ENCODE results near the gene SAMD3.

Gene SAMD3

DNA sequence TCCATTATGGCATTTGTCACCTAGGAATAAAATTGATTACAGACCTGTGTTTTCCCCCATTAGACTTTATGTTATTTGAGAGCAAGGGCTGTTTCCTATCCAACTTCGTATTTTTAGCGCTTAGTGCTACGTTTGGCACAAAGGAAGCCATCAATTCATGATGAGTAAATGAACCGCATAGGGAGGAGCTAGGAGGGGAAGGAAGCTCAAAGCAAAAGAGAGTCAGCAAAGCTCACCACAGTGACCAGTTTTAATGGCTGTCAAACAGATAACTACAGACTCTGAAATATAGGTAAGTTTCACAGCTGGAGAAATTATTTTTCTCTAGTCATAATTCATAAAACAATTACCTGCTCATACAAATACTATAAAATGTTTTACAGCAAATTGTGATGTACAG is 6.9 kb upstream of the SAMD3 start:
- no peak overlapping the region for H2AFZ ChIP-seq (ENCODE audit: low read length)
- no peaks in the 10 kb centered on the region for H3K9me2 ChIP-seq (replicated peaks; ENCODE audit: low read depth, low read length)
- no peak for TF ChIP-seq EZH2phosphoT487 (IDR thresholded peaks at IDR 0.05; ENCODE audit: borderline replicate concordance)
- TF ChIP-seq, protein P1, sequence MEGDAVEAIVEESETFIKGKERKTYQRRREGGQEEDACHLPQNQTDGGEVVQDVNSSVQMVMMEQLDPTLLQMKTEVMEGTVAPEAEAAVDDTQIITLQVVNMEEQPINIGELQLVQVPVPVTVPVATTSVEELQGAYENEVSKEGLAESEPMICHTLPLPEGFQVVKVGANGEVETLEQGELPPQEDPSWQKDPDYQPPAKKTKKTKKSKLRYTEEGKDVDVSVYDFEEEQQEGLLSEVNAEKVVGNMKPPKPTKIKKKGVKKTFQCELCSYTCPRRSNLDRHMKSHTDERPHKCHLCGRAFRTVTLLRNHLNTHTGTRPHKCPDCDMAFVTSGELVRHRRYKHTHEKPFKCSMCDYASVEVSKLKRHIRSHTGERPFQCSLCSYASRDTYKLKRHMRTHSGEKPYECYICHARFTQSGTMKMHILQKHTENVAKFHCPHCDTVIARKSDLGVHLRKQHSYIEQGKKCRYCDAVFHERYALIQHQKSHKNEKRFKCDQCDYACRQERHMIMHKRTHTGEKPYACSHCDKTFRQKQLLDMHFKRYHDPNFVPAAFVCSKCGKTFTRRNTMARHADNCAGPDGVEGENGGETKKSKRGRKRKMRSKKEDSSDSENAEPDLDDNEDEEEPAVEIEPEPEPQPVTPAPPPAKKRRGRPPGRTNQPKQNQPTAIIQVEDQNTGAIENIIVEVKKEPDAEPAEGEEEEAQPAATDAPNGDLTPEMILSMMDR (conservative IDR thresholded peaks at IDR 0.05; ENCODE audit: low read length) = no peak
- no peaks in the 10 kb centered on the region for H4K20me1 ChIP-seq (ENCODE audit: insufficient read depth, low read length, poor library complexity, severe bottlenecking)
- no peaks in the 10 kb centered on the region for H3F3A ChIP-seq (ENCODE audit: low read depth)
- no peak overlapping the region for H3K9ac ChIP-seq (ENCODE audit: low read depth, low read length, poor library complexity, severe bottlenecking)
- no peaks in the 10 kb centered on the region for H3K79me2 ChIP-seq (ENCODE audit: insufficient read depth, low read length)
- no peak overlapping the region for H3K4me3 ChIP-seq (ENCODE audit: low read length, poor library complexity, severe bottlenecking)
- no peaks in the 10 kb centered on the region for H3K9me3 ChIP-seq (ENCODE audit: insufficient read depth, low read depth, low read length)
- H3K4me1 ChIP-seq (ENCODE audit: insufficient read depth, low read length, poor library complexity, severe bottlenecking) = no peaks in the 10 kb centered on the region
- no peaks in the 10 kb centered on the region for H3K27me3 ChIP-seq (ENCODE audit: insufficient read depth, low read length, poor library complexity, severe bottlenecking)
- no peak overlapping the region for H3K4me2 ChIP-seq (ENCODE audit: low read depth, low read length, poor library complexity, severe bottlenecking)
- H3K36me3 ChIP-seq (ENCODE audit: insufficient read depth, low read length) = no peaks in the 10 kb centered on the region

DNA sequence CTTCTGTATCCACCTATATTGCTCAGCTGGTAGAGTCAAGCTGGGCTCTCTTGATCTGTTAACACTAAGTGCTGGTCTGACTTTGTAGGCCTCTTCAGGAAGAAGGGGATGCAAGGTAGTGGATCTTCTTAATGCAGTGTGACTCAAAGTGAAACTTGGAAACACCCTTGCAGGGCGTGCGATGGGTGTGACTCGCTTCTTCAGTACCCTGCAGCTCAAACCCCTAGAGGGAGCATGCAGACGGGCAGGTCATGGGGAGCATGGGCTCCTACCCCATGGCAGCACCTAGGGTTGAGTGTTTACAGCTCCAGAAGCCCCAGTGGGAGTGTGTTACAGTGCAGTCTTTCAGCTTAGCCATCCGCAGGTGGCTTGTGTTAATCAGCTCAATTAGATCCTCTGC is 757 bp upstream of the SAMD3 start:
- Histone ChIP-seq H3K9ac (ENCODE audit: low read depth, low read length, poor library complexity, severe bottlenecking) (no peak overlapping the region), H3K27me3 (ENCODE audit: insufficient read depth, low read length, poor library complexity, severe bottlenecking) (no peaks in the 10 kb centered on the region), H3K9me3 (ENCODE audit: insufficient read depth, low read depth, low read length) (no peaks in the 10 kb centered on the region), H3K9me2 (replicated peaks; ENCODE audit: low read depth, low read length) (no peaks in the 10 kb centered on the region), H3K4me1 (ENCODE audit: insufficient read depth, low read length, poor library complexity, severe bottlenecking) (no peaks in the 10 kb centered on the region), H2AFZ (ENCODE audit: low read length) (no peak overlapping the region), H3K4me2 (ENCODE audit: low read depth, low read length, poor library complexity, severe bottlenecking) (no peak overlapping the region), H3K4me3 (ENCODE audit: low read length, poor library complexity, severe bottlenecking) (no peak overlapping the region), H3K79me2 (ENCODE audit: insufficient read depth, low read length) (no peaks in the 10 kb centered on the region), H4K20me1 (ENCODE audit: insufficient read depth, low read length, poor library complexity, severe bottlenecking) (no peaks in the 10 kb centered on the region), H3F3A (ENCODE audit: low read depth) (no peaks in the 10 kb centered on the region), H3K36me3 (ENCODE audit: insufficient read depth, low read length) (no peaks in the 10 kb centered on the region)
- no peak for TF ChIP-seq EZH2phosphoT487 (IDR thresholded peaks at IDR 0.05; ENCODE audit: borderline replicate concordance)
- TF ChIP-seq, protein P1 (conservative IDR thresholded peaks at IDR 0.05; ENCODE audit: low read length) = no peak

DNA sequence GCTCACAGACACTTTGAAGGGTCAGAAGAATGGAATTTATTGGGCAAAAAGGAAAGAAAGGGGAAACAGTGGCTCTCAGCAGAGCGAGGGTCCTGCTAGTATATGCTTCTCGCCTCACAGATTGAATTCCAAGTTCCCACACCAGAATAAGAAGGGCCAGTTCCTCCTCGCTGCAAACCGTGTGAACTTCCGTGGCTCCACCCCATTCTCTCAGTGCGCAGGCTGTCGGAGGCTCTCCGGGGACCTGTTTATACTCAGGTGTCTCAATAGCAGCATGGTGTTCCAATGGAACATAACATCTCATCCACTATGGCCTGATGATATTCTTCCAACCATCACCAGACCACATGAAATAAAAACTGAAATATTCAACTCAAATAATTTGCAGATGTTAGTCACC is 4.6 kb downstream of the SAMD3 start:
- H3K9me3 ChIP-seq (ENCODE audit: insufficient read depth, low read depth, low read length) = no peaks in the 10 kb centered on the region
- TF ChIP-seq EZH2phosphoT487 (IDR thresholded peaks at IDR 0.05; ENCODE audit: borderline replicate concordance) = no peak
- TF ChIP-seq, protein P1 (conservative IDR thresholded peaks at IDR 0.05; ENCODE audit: low read length) = no peak
- no peaks in the 10 kb centered on the region for H3K79me2 ChIP-seq (ENCODE audit: insufficient read depth, low read length)
- H3K4me2 ChIP-seq (ENCODE audit: low read depth, low read length, poor library complexity, severe bottlenecking) = no peak overlapping the region
- peaks cover 26% of the 10 kb centered on the region for H3K4me1 ChIP-seq (ENCODE audit: insufficient read depth, low read length, poor library complexity, severe bottlenecking)
- H3K9ac ChIP-seq (ENCODE audit: low read depth, low read length, poor library complexity, severe bottlenecking) = no peak overlapping the region
- no peaks in the 10 kb centered on the region for H3K36me3 ChIP-seq (ENCODE audit: insufficient read depth, low read length)
- H3K27me3 ChIP-seq (ENCODE audit: insufficient read depth, low read length, poor library complexity, severe bottlenecking) = no peaks in the 10 kb centered on the region
- no peaks in the 10 kb centered on the region for H3F3A ChIP-seq (ENCODE audit: low read depth)
- no peaks in the 10 kb centered on the region for H4K20me1 ChIP-seq (ENCODE audit: insufficient read depth, low read length, poor library complexity, severe bottlenecking)
- H3K4me3 ChIP-seq (ENCODE audit: low read length, poor library complexity, severe bottlenecking) = no peak overlapping the region
- no peak overlapping the region for H2AFZ ChIP-seq (ENCODE audit: low read length)
- no peaks in the 10 kb centered on the region for H3K9me2 ChIP-seq (replicated peaks; ENCODE audit: low read depth, low read length)
